CD4-positive, CD25-positive, alpha-beta regulatory T cell (primary cell): ENCODE data around the gene GPX1. TPM values are rescaled to one million over a fixed set of nuclear protein-coding genes. Genes with fewer than 3 reads are reported as not detected.
A peak's percentile ranks its signal among the peaks of the same experiment; 100 is the strongest.

Experiments
- ATAC-seq, 2 donors: fragments of 150-1000 bp; cut with Tn5 transposase; one replicate each; pipeline ENCODE4 v1.10.0; 2021; ENCODE audit warnings: low read depth in 2 of 2, moderate number of reproducible peaks in 2 of 2, moderate library complexity in 1 of 2
- DNase-seq, 3 donors: peaks; one replicate each; pipeline versions ENCODE4 v3.0.0 to v3.0.0-alpha.2; 2012 to 2022; ENCODE audit warnings: mixed read lengths in 1 of 3
- H3K27ac ChIP-seq: one replicate; pipeline ENCODE4 v1.7.0; 2013; ENCODE audit warnings: mild to moderate bottlenecking, low read length; ENCODE audit not compliant: insufficient read depth, poor library complexity, severe bottlenecking
- H3K27me3 ChIP-seq: one replicate; pipeline ENCODE4 v1.7.0; 2013; ENCODE audit warnings: low read length; ENCODE audit not compliant: control insufficient read depth, insufficient read depth
- H3K36me3 ChIP-seq: one replicate; pipeline ENCODE4 v1.7.0; 2013; ENCODE audit warnings: mild to moderate bottlenecking, low read length, moderate library complexity; ENCODE audit not compliant: control insufficient read depth, insufficient read depth
- H3K4me1 ChIP-seq: 2 replicates; pipeline ENCODE4 v1.7.0; 2013; ENCODE audit warnings: mild to moderate bottlenecking, low read length; ENCODE audit not compliant: insufficient read depth, control insufficient read depth, poor library complexity, severe bottlenecking
- H3K4me3 ChIP-seq: one replicate; pipeline ENCODE4 v1.7.0; 2013; ENCODE audit warnings: low read depth, mild to moderate bottlenecking, low read length, moderate library complexity
- H3K9me3 ChIP-seq, 2 experiments: 1 replicate in 1 of 2; 2 replicates in 1 of 2; pipeline ENCODE4 v1.7.0; 2013; ENCODE audit warnings: low read length in 2 of 2, mild to moderate bottlenecking in 1 of 2, moderate library complexity in 1 of 2; ENCODE audit not compliant: control insufficient read depth in 2 of 2
- H3K27ac Mint-ChIP-seq, 3 donors: one replicate each; pipeline ENCODE4 v1.8.0; 2020 to 2022; ENCODE audit warnings: mild to moderate bottlenecking in 3 of 3, mixed read lengths in 3 of 3, moderate library complexity in 2 of 3
- H3K27me3 Mint-ChIP-seq: one replicate; pipeline ENCODE4 v1.8.0; 2022; ENCODE audit warnings: mild to moderate bottlenecking, mixed read lengths
- H3K36me3 Mint-ChIP-seq: one replicate; pipeline ENCODE4 v1.8.0; 2020; ENCODE audit warnings: mixed read lengths
- H3K4me1 Mint-ChIP-seq, 4 donors: one replicate each; pipeline ENCODE4 v1.8.0; 2020 to 2022; ENCODE audit warnings: mixed read lengths in 4 of 4, mild to moderate bottlenecking in 1 of 4
- H3K4me3 Mint-ChIP-seq, 4 donors: one replicate each; pipeline ENCODE4 v1.8.0; 2020 to 2022; ENCODE audit warnings: mild to moderate bottlenecking in 4 of 4, mixed read lengths in 4 of 4, moderate library complexity in 3 of 4
- H3K9me3 Mint-ChIP-seq, 7 donors: one replicate each; pipeline ENCODE4 v1.8.0; 2020 to 2022; ENCODE audit warnings: mixed read lengths in 7 of 7, mild to moderate bottlenecking in 3 of 7, moderate library complexity in 2 of 7
- polyA plus RNA-seq, 4 donors: library from polyadenylated mRNA; unstranded; fragments of 300-500 nt; fragmentation: Illumina TruSeq; gene quantifications; one replicate each; pipeline ENCODE4 v1.2.3, GENCODE V29; 2021
- total RNA-seq: library from RNA; stranded (reverse); gene quantifications from one replicate; pipeline ENCODE4 v1.2.3, GENCODE V29; 2022

The GPX1 gene
- total and polyA plus RNA-seq, 5 donors from 2014 or later: 74.1 to 304 (median 241) TPM

GRCh38 chr3:49346797-49347251 lies 11.3 kb downstream of the GPX1 start:
- Histone ChIP-seq H3K4me3 (no peak overlapping the region), H3K36me3 (no peaks in the 10 kb centered on the region), H3K4me1 (peaks cover 13% of the 10 kb centered on the region), H3K27me3 (no peaks in the 10 kb centered on the region), H3K27ac (no peak overlapping the region), H3K9me3 (no peaks in the 10 kb centered on the region)
- H3K4me3 Mint-ChIP-seq: no peak overlapping the region
- H3K9me3 Mint-ChIP-seq: no peaks in the 10 kb centered on the region
- ATAC-seq: no peak
- DNase-seq: no peak
- no peaks in the 10 kb centered on the region for H3K36me3 Mint-ChIP-seq
- peak overlapping the region in 1 of 3 donors; percentile 2 for H3K27ac Mint-ChIP-seq
- H3K27me3 Mint-ChIP-seq: no peaks in the 10 kb centered on the region
- H3K4me1 Mint-ChIP-seq: peaks cover 10 to 29% (median 15%) of the 10 kb centered on the region in 4 donors

GRCh38 chr3:49343163-49343562 lies 15.0 kb downstream of the GPX1 start:
- H3K4me3 ChIP-seq: no peak overlapping the region
- H3K27ac ChIP-seq: no peak overlapping the region
- no peaks in the 10 kb centered on the region for H3K9me3 ChIP-seq
- peaks cover under 1% of the 10 kb centered on the region for H3K36me3 Mint-ChIP-seq
- no peak for ATAC-seq
- DNase-seq: no peak
- H3K36me3 ChIP-seq: no peaks in the 10 kb centered on the region
- peaks cover 42% of the 10 kb centered on the region for H3K4me1 ChIP-seq
- H3K27me3 ChIP-seq: no peaks in the 10 kb centered on the region
- peak overlapping the region in 1 of 4 donors; percentile 86 for H3K4me3 Mint-ChIP-seq
- H3K9me3 Mint-ChIP-seq: no peaks in the 10 kb centered on the region
- H3K4me1 Mint-ChIP-seq: peaks cover 18 to 43% (median 33%) of the 10 kb centered on the region in 4 donors
- no peaks in the 10 kb centered on the region for H3K27me3 Mint-ChIP-seq
- H3K27ac Mint-ChIP-seq: peak overlapping the region in 2 of 3 donors; percentile 89 to 92

DNA sequence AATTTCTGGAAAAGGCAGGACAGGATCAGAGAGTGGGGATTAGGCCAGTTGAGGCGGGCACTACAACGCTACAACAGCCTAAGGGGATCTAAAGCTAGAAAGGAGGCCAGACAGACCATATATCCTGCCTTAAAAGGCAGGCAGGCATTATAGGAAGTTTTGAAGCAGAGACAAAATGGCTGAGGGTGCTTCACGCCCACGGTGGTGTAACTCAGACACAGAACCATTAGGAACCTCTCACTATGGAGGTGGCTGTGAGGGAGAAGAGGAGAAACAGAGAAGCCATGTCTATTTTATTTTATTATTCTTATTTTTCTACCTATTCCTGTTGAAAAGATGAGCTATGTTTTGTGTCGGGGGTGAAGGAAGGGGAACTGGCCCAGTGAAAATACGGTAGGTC lies 16.2 kb downstream of the GPX1 start:
- Histone ChIP-seq H3K27ac (peak overlapping the region; percentile 98), H3K27me3 (no peaks in the 10 kb centered on the region), H3K9me3 (no peaks in the 10 kb centered on the region), H3K4me1 (peaks cover 48% of the 10 kb centered on the region), H3K36me3 (peaks cover 3% of the 10 kb centered on the region), H3K4me3 (no peak overlapping the region)
- no peak for ATAC-seq
- H3K4me1 Mint-ChIP-seq: peaks cover 21 to 55% (median 37%) of the 10 kb centered on the region in 4 donors
- H3K36me3 Mint-ChIP-seq: peaks cover 4% of the 10 kb centered on the region
- peak overlapping the region; percentile 37 to 87 (median 58) for H3K4me3 Mint-ChIP-seq
- no peaks in the 10 kb centered on the region for H3K9me3 Mint-ChIP-seq
- no peak for DNase-seq
- H3K27ac Mint-ChIP-seq: peak overlapping the region; percentile 86 to 92 (median 89)
- H3K27me3 Mint-ChIP-seq: no peaks in the 10 kb centered on the region

DNA sequence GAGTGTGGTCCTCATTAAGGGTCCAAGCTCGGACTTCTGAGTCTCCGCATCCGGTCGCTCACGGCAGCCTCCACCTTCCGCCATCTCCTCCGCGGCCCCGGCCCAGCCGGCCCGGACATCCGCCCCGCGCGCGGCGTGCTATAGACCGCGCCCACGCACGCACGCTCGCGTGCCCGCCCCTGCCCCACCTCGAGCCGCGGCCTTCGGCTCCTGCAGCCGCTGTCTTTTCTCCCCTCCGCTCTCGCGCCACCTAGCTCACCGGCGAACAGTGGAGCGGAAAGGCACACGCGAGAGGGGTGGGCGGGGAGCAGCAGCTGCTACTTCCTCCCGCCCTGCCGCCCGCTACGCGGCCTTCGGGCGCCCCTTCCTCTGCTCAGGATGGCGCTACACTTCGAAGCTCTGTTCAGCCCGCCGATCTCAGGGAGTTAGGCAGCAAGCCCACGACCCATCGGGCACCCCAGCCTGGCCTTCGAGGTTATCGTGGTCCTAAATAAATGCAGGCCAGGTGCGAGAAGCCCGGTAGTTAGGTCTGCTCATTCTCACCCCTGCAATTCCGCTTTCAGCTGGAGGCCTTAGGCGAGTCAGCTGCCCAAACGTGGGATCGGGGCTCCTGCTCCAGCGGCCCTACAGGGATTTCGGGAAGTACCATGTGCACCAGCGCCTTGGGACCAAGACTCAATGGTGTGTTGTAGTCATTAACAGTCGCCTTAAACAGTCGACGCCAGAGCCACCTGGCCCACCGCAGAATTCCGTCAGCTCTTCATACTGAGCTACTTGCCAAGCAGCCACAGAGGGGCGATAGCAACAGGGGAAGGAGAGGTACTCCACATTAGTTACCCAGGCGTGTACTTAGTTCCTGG lies 18.0 kb downstream of the GPX1 start, which contains the start of gene USP4:
Gene USP4, minus strand, starts transcription at position 113 of the 860 bp plus-strand sequence. Its CDS starts 29 bp downstream, at position 84.
- ATAC-seq (peak; percentile 91 to 93), DNase-seq (peak; percentile 87 to 98 (median 92))
- Mint-ChIP-seq H3K27ac (peak within 1 kb of the TSS; percentile 95 to 99 (median 98)), H3K36me3 (peaks cover 8% of the 10 kb centered on the region), H3K27me3 (no peaks in the 10 kb centered on the region), H3K4me1 (peaks cover 24 to 56% (median 41%) of the 10 kb centered on the region in 4 donors), H3K9me3 (no peaks in the 10 kb centered on the region), H3K4me3 (peak within 1 kb of the TSS; percentile 83 to 98 (median 96))
- no peaks in the 10 kb centered on the region for H3K9me3 ChIP-seq
- H3K4me1 ChIP-seq: peaks cover 51% of the 10 kb centered on the region
- H3K36me3 ChIP-seq: peaks cover 13% of the 10 kb centered on the region
- H3K27me3 ChIP-seq: no peaks in the 10 kb centered on the region
- peak within 1 kb of the TSS; percentile 90 for H3K4me3 ChIP-seq
- H3K27ac ChIP-seq: peak within 1 kb of the TSS; percentile 98

- Histone ChIP-seq H3K4me3 (peak overlapping the region; percentile 90), H3K36me3 (peaks cover 19% of the 10 kb centered on the region), H3K27ac (peak overlapping the region; percentile 98), H3K9me3 (no peaks in the 10 kb centered on the region), H3K27me3 (no peaks in the 10 kb centered on the region), H3K4me1 (peaks cover 48% of the 10 kb centered on the region)
- Mint-ChIP-seq H3K36me3 (peaks cover 14% of the 10 kb centered on the region), H3K9me3 (no peaks in the 10 kb centered on the region), H3K27ac (peak overlapping the region; percentile 95 to 99 (median 98)), H3K4me1 (peaks cover 23 to 59% (median 42%) of the 10 kb centered on the region in 4 donors), H3K4me3 (peak overlapping the region; percentile 83 to 98 (median 96)), H3K27me3 (no peaks in the 10 kb centered on the region)
- no peak for ATAC-seq
- peak in 1 of 3 donors; percentile 16 for DNase-seq
Measured at GRCh38 chr3:49339581-49339940, 18.6 kb downstream of the GPX1 start.

DNA sequence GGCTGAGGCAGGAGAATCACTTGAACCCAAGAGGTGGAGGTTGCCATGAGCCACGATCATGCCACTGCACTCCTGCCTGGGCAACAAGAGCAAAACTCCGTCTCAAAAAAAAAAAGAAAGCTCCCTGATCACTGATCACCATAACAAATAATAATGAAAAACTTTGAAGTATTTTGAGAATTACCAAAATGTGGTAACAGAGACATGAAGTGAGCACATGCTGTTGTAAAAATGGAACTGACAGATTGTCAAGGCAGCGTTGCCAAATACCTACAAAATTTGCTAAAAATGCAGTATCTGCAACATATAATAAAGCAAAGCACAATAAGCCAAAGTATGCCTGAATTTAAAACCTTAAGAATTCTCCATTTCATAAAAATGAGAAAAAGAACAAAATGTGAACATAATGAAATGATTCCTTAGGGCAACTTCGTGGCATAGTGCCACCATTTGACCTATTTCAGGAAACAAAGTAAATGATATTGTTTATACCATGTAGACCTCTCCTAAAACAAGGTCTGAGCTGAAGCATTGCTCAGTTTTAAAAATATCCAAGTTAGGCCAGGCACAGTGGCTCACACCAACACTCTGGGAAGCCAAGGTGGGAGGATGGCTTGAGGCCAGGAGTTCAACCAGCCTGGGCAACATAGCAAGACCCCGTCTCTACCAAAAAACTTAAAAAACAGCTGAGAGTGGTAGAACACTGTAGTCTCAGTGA lies 24.1 kb downstream of the GPX1 start:
- ATAC-seq (no peak), DNase-seq (no peak)
- Mint-ChIP-seq H3K27me3 (no peaks in the 10 kb centered on the region), H3K4me1 (peaks cover 12 to 51% (median 36%) of the 10 kb centered on the region in 4 donors), H3K4me3 (peak overlapping the region in 1 of 4 donors; percentile 29), H3K36me3 (peaks cover 32% of the 10 kb centered on the region), H3K27ac (peak overlapping the region; percentile 26 to 59 (median 58)), H3K9me3 (no peaks in the 10 kb centered on the region)
- Histone ChIP-seq H3K4me3 (no peak overlapping the region), H3K27me3 (no peaks in the 10 kb centered on the region), H3K4me1 (peaks cover 23% of the 10 kb centered on the region), H3K27ac (no peak overlapping the region), H3K36me3 (peaks cover 57% of the 10 kb centered on the region), H3K9me3 (no peaks in the 10 kb centered on the region)

DNA sequence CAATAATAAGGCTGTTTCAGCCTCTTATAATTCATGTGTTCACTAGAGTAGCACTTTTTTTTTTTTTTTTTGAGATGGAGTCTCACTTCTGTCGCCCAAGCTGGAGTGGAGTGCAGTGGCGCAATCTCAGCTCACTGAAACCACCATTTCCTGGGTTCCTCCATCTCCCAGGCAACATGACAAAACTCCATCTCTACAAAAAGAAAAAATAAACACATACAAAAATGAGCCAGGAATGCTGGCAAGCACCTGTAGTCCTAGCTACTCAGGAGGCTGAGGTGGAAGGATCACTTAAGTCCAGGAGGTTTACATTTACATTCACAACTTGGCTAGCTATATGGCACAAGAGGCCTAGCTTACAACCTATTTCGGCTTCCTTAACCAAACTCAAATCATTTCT lies 25.1 kb downstream of the GPX1 start:
- no peaks in the 10 kb centered on the region for H3K27me3 ChIP-seq
- Mint-ChIP-seq H3K4me3 (peak overlapping the region in 1 of 4 donors; percentile 60), H3K9me3 (no peaks in the 10 kb centered on the region), H3K4me1 (peaks cover 8 to 41% (median 27%) of the 10 kb centered on the region in 4 donors), H3K36me3 (peaks cover 34% of the 10 kb centered on the region), H3K27me3 (no peaks in the 10 kb centered on the region), H3K27ac (peak overlapping the region in 2 of 3 donors; percentile 58 to 71)
- ATAC-seq (no peak), DNase-seq (peak in 1 of 3 donors; percentile 24)
- no peak overlapping the region for H3K27ac ChIP-seq
- peaks cover 13% of the 10 kb centered on the region for H3K4me1 ChIP-seq
- H3K9me3 ChIP-seq: no peaks in the 10 kb centered on the region
- peak overlapping the region; percentile 32 for H3K4me3 ChIP-seq
- H3K36me3 ChIP-seq: peaks cover 63% of the 10 kb centered on the region
